Esophagus muscularis mucosa (tissue), 4 donors: ENCODE measurements around the gene LRMDA. TPM values are rescaled to one million over a fixed set of nuclear protein-coding genes. Genes with fewer than 3 reads are reported as not detected.

ENCODE experiments used
- DNase-seq: peaks from one replicate; pipeline ENCODE4 v3.0.0-alpha.2; 2017; ENCODE audit errors: extremely low spot score
- H3K27ac ChIP-seq, 4 donors: fragments of 200-600 bp; sonication (generic); replicated peaks in 1 of 4; 1 replicate in 3 of 4; 2 replicates in 1 of 4; pipeline ENCODE4 v1.5.1; 2016 to 2019; ENCODE audit warnings: mild to moderate bottlenecking in 1 of 4
- H3K27me3 ChIP-seq, 4 donors: fragments of 200-600 bp; sonication (generic); one replicate each; pipeline versions ENCODE4 v1.5.1 to v1.6.0; 2016 to 2019
- H3K36me3 ChIP-seq, 4 donors: fragments of 200-600 bp; sonication (generic); one replicate each; pipeline ENCODE4 v1.5.1; 2016 to 2019
- H3K4me1 ChIP-seq, 4 donors: fragments of 200-600 bp; sonication (generic); one replicate each; pipeline ENCODE4 v1.5.1; 2016 to 2019
- H3K4me3 ChIP-seq, 4 donors: fragments of 200-600 bp; sonication (generic); 1 replicate in 2 of 4; 2 replicates in 2 of 4; pipeline ENCODE4 v1.5.1; 2016 to 2019; ENCODE audit warnings: mild to moderate bottlenecking in 4 of 4, moderate library complexity in 1 of 4
- H3K9me3 ChIP-seq, 4 donors: fragments of 200-600 bp; sonication (generic); 1 replicate in 3 of 4; 2 replicates in 1 of 4; pipeline ENCODE4 v1.5.1; 2016 to 2019
- EP300 ChIP-seq: sonication (generic); formaldehyde crosslinking; IDR thresholded peaks from one replicate; pipeline ENCODE4 v1.6.1; 2017; ENCODE audit warnings: antibody characterized with exemption
- POLR2A ChIP-seq: fragments of 450-650 bp; IDR thresholded peaks from one replicate; pipeline ENCODE4 v1.6.1; 2017; ENCODE audit warnings: antibody characterized with exemption, moderate library complexity, mild to moderate bottlenecking, low read depth
- POLR2AphosphoS5 ChIP-seq, 2 donors: sonication (generic); formaldehyde crosslinking; IDR thresholded peaks; one replicate each; pipeline ENCODE4 v1.6.1; 2017; ENCODE audit warnings: antibody characterized with exemption in 2 of 2
- WGBS: methylation state at CpG from one replicate; pipeline ENCODE4 v1.1.5; 2018; 5-methylcytosine and 5-hydroxymethylcytosine counted together
- intact Hi-C: fragments of 100-400 bp; cut with DNase I; formaldehyde crosslinking; loops from one replicate; pipeline ENCODE4 v1.15.1; 2023
- total RNA-seq, 4 donors: library from RNA; depleted of rRNA; stranded (reverse); fragments of >200 nt; gene quantifications; one replicate each; pipeline versions ENCODE4 v1.1.0 to v1.2.1, GENCODE V29; 2016
- TF ChIP-seq, protein P1 (sequence below), 3 experiments: fragments of 200-600 bp in 2 of 3; fragments of 450-650 bp in 1 of 3; sonication (generic) in 2 of 3; IDR thresholded peaks; one replicate each; pipeline ENCODE4 v1.5.1; 2017 to 2019; ENCODE audit warnings: antibody characterized with exemption in 3 of 3, mild to moderate bottlenecking in 2 of 3, moderate library complexity in 1 of 3

The LRMDA gene
- total RNA-seq, 4 donors from 2014 or later, result 14.3 to 34.9 (median 26.5) TPM

DNA sequence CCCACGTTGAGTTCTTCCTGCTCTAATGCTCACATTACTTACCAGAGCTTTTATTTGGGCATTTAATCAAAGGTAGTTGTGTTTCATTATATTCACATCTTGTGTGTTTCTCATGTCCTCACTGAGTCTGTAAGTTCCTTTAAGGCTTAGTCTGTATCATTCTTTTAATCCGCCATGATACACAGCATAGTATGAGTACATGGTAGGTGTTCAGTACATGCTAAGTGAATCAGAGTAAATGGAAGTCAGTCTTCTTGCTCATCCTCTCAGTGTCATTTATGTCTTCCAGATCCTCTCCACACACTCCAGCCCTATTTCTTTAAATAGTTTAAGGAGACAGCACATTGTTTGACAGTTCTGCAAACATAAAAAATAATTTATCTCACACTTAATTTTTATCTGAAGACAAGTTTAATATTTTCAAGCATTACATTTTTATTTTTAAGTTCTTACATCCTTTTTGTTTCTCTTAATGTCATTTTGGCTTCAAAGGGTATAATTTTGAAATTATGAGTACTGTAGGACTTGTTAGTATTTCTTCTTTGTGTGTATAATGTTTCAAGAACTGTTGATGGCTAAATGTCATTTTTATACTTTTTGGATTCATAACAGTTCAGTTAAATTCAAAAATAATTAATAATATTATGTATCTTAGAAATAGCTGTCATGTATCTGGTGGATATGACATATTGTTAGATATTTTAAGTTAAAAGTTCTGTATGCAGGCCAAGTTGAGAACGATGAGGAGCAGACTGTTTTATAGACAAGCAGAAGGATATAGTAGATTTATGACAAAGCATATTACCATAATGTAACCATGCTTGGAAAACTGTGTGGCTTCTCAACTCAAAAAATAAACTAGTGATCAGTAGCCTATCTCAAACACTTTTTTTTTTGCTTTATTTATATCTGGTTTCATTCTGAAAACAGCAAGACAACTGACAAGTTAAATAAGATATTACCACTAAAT is 342.7 kb downstream of the LRMDA start:
- intact Hi-C loops, result loop anchor here (10.0 kb wide), 3 partner anchors 109 to 369 kb away; partner anchors contain the start of gene ZNF503
- TF ChIP-seq EP300, result no peak
- TF ChIP-seq, protein P1, sequence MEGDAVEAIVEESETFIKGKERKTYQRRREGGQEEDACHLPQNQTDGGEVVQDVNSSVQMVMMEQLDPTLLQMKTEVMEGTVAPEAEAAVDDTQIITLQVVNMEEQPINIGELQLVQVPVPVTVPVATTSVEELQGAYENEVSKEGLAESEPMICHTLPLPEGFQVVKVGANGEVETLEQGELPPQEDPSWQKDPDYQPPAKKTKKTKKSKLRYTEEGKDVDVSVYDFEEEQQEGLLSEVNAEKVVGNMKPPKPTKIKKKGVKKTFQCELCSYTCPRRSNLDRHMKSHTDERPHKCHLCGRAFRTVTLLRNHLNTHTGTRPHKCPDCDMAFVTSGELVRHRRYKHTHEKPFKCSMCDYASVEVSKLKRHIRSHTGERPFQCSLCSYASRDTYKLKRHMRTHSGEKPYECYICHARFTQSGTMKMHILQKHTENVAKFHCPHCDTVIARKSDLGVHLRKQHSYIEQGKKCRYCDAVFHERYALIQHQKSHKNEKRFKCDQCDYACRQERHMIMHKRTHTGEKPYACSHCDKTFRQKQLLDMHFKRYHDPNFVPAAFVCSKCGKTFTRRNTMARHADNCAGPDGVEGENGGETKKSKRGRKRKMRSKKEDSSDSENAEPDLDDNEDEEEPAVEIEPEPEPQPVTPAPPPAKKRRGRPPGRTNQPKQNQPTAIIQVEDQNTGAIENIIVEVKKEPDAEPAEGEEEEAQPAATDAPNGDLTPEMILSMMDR (IDR thresholded peaks at IDR 0.05), result no peak
- no peak for TF ChIP-seq POLR2A
- no peak for TF ChIP-seq POLR2AphosphoS5 (IDR thresholded peaks at IDR 0.05)
- Histone ChIP-seq H3K27ac (peak overlapping the region; percentile 56 to 74 (median 58)), H3K27me3 (no peaks in the 10 kb centered on the region), H3K4me3 (no peak overlapping the region), H3K36me3 (no peaks in the 10 kb centered on the region), H3K9me3 (no peaks in the 10 kb centered on the region), H3K4me1 (peaks cover 5 to 75% (median 57%) of the 10 kb centered on the region in 4 donors)
- no peak for DNase-seq
- WGBS, result 36% methylated on average over 3 of the region's 3 CpGs

DNA sequence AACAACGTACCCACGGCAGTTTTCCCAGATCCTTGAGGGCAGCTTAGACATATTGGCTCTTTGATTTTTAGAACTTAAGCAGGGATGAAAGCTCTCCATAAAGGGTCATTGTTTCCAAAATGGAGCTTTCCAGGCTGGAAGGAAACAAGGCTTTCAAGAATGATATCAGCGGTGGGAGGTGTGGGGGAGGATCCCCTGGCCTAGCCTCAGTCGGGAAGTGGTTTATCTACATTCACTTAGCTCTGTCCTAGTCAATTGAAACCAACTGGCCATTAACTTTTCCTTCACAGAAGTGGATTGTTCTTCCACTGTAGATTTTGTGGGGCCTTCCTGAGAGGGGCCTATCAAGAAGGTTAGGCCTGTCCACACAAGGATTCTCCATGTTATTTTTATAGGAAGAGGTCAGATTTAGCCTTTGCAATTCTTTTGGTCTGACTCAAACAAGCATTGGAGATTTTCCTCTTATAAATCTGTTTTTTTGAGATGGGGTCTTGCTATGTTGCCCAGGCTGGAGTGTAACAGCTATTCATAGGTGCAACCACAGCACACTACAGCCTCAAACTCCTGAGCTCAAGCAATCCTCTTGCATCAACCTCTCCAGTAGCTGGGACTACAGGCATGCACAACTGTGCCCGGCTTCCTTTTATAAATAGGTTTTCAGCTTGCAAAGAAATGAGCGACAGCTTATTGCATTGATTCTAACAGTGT is 343.5 kb downstream of the LRMDA start:
- DNase-seq, result no peak
- intact Hi-C loops, result loop anchor here (10.0 kb wide), 3 partner anchors 110 to 370 kb away; partner anchors contain the start of gene ZNF503
- H3K27ac ChIP-seq, result peak overlapping the region; percentile 41 to 74 (median 56)
- TF ChIP-seq EP300, result no peak
- TF ChIP-seq, protein P1 (IDR thresholded peaks at IDR 0.05), result no peak
- H3K4me1 ChIP-seq, result peaks cover 5 to 72% (median 58%) of the 10 kb centered on the region in 4 donors
- H3K27me3 ChIP-seq, result no peaks in the 10 kb centered on the region
- no peaks in the 10 kb centered on the region for H3K9me3 ChIP-seq
- WGBS, result 58% methylated on average over 5 of the region's 6 CpGs
- no peak overlapping the region for H3K4me3 ChIP-seq
- no peaks in the 10 kb centered on the region for H3K36me3 ChIP-seq

DNA sequence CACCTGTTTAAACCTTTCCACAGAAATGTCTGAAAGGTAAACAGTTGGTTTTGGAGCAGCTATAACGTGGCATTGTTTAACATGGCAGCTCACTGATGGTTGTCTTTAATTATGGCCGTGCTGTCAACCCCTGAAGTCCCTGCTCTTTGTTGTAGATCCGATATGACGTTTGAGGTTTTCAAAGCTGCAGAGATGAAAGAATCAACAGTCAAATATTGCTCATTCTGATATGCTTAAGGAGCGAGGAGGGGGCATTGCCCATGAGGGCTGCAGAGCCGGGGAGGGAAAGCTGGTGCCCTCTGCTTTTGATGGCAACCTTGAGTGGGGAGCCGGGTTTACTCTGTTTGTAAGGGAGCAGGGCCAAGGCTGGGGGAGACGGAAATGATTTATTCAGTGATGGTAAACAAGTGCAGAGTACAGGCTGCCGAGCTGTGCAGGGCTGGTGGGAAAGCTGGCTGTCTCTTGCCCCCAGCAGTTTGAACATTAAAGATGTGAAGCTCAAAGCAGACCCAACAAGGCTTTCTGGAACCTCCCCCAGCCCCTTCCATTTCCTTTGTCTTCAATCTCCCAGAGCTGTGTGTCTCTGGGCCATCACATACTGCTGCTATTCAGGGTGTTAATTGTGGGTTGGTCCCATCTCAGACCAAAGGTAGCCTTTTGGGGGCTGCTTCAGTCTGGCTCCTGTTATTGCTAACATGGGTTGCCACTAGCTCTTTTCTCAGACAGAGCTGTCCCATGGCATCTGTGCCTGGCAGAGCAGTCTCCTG is 345.5 kb downstream of the LRMDA start:
- no peak overlapping the region for H3K27ac ChIP-seq
- no peak overlapping the region for H3K4me3 ChIP-seq
- no peak for TF ChIP-seq EP300
- peaks cover 5 to 61% (median 48%) of the 10 kb centered on the region in 4 donors for H3K4me1 ChIP-seq
- intact Hi-C loops, result loop anchor here (10.0 kb wide), 3 partner anchors 112 to 372 kb away; partner anchors contain the start of gene ZNF503
- no peak for DNase-seq
- no peaks in the 10 kb centered on the region for H3K36me3 ChIP-seq
- no peaks in the 10 kb centered on the region for H3K9me3 ChIP-seq
- 72% methylated on average over 9 of the region's 9 CpGs for WGBS
- H3K27me3 ChIP-seq, result no peaks in the 10 kb centered on the region

- no peaks in the 10 kb centered on the region for H3K9me3 ChIP-seq
- no peak overlapping the region for H3K4me3 ChIP-seq
- no peak overlapping the region for H3K27ac ChIP-seq
- TF ChIP-seq POLR2AphosphoS5 (IDR thresholded peaks at IDR 0.05), result no peak
- TF ChIP-seq EP300, result no peak
- TF ChIP-seq, protein P1 (IDR thresholded peaks at IDR 0.05), result no peak
- TF ChIP-seq POLR2A, result no peak
- intact Hi-C loops, result loop anchor here (10.0 kb wide), 3 partner anchors 114 to 374 kb away; partner anchors contain the start of gene ZNF503
- DNase-seq, result no peak
- H3K36me3 ChIP-seq, result no peaks in the 10 kb centered on the region
- no peaks in the 10 kb centered on the region for H3K27me3 ChIP-seq
- peaks cover 0 to 43% (median 31%) of the 10 kb centered on the region in 4 donors for H3K4me1 ChIP-seq
Observed at GRCh38 chr10:75778665-75779064, 347.2 kb downstream of the LRMDA start.
